ENCODE results near the gene PIAS2. TPM values are rescaled to one million over a fixed set of nuclear protein-coding genes. Genes with fewer than 3 reads are reported as not detected.
"Not testable (repeated sequence)": the region's sequence is repeated elsewhere in the genome, so short reads cannot be mapped to it uniquely, and the experiment has no call there.

Gene PIAS2
- polyA plus RNA-seq, 4 donors, result 2.5 to 11.9 (median 4.4) TPM

GRCh38 chr18:46814399-46814798 is 102.9 kb downstream of the PIAS2 start:
- Histone ChIP-seq H3K9me3 (ENCODE audit: control insufficient read depth in 2 of 2, insufficient read depth in 1 of 2, low read depth in 1 of 2, low read length in 1 of 2) (no peaks in the 10 kb centered on the region), H3K36me3 (ENCODE audit: control insufficient read depth in 3 of 3, insufficient read depth in 2 of 3, low read depth in 1 of 3, low read length in 3 of 3) (peaks cover 0 to 2% (median 0%) of the 10 kb centered on the region in 3 donors), H3K4me1 (ENCODE audit: control insufficient read depth in 3 of 3, insufficient read depth in 2 of 3, low read depth in 1 of 3, low read length in 2 of 3) (no peaks in the 10 kb centered on the region), H3K27me3 (ENCODE audit: control insufficient read depth in 3 of 3, insufficient read depth in 3 of 3, low read length in 3 of 3) (no peaks in the 10 kb centered on the region), H3K27ac (ENCODE audit: low read depth in 1 of 3, low read length in 2 of 3) (no peak overlapping the region), H3K4me3 (ENCODE audit: low read depth in 1 of 3, low read length in 3 of 3) (no peak overlapping the region)
- FAIRE-seq (no peak), DNase-seq (no peak)
- 89 to 96% (median 90%) methylated on average over 4 of the region's 4 CpGs for WGBS, 3 donors

GRCh38 chr18:46812311-46812710 is 105.0 kb downstream of the PIAS2 start:
- Histone ChIP-seq H3K36me3 (ENCODE audit: control insufficient read depth in 3 of 3, insufficient read depth in 2 of 3, low read depth in 1 of 3, low read length in 3 of 3) (peaks cover 0 to 2% (median 0%) of the 10 kb centered on the region in 3 donors), H3K4me3 (ENCODE audit: low read depth in 1 of 3, low read length in 3 of 3) (no peak overlapping the region), H3K9me3 (ENCODE audit: control insufficient read depth in 2 of 2, insufficient read depth in 1 of 2, low read depth in 1 of 2, low read length in 1 of 2) (no peaks in the 10 kb centered on the region), H3K4me1 (ENCODE audit: control insufficient read depth in 3 of 3, insufficient read depth in 2 of 3, low read depth in 1 of 3, low read length in 2 of 3) (no peaks in the 10 kb centered on the region), H3K27me3 (ENCODE audit: control insufficient read depth in 3 of 3, insufficient read depth in 3 of 3, low read length in 3 of 3) (no peaks in the 10 kb centered on the region), H3K27ac (ENCODE audit: low read depth in 1 of 3, low read length in 2 of 3) (no peak overlapping the region)
- DNase-seq (no peak), FAIRE-seq (no peak)
- 77 to 82% (median 79%) methylated on average over 2 of the region's 2 CpGs for WGBS, 3 donors

GRCh38 chr18:46810481-46811000 is 106.8 kb downstream of the PIAS2 start:
- Histone ChIP-seq H3K4me3 (ENCODE audit: low read depth in 1 of 3, low read length in 3 of 3) (no peak overlapping the region), H3K9me3 (ENCODE audit: control insufficient read depth in 2 of 2, insufficient read depth in 1 of 2, low read depth in 1 of 2, low read length in 1 of 2) (no peaks in the 10 kb centered on the region), H3K27ac (ENCODE audit: low read depth in 1 of 3, low read length in 2 of 3) (no peak overlapping the region), H3K27me3 (ENCODE audit: control insufficient read depth in 3 of 3, insufficient read depth in 3 of 3, low read length in 3 of 3) (no peaks in the 10 kb centered on the region), H3K36me3 (ENCODE audit: control insufficient read depth in 3 of 3, insufficient read depth in 2 of 3, low read depth in 1 of 3, low read length in 3 of 3) (peaks cover 0 to 2% (median 0%) of the 10 kb centered on the region in 3 donors), H3K4me1 (ENCODE audit: control insufficient read depth in 3 of 3, insufficient read depth in 2 of 3, low read depth in 1 of 3, low read length in 2 of 3) (no peaks in the 10 kb centered on the region)
- FAIRE-seq (no peak), DNase-seq (no peak)
- WGBS, 3 donors, result 81 to 91% (median 87%) methylated on average over 2 of the region's 2 CpGs

GRCh38 chr18:46809145-46809544 is 108.2 kb downstream of the PIAS2 start:
- no peak for FAIRE-seq
- WGBS, 3 donors, result 87 to 94% (median 93%) methylated on average over 5 of the region's 5 CpGs

GRCh38 chr18:46795945-46796344 is 121.4 kb downstream of the PIAS2 start:
- not testable (repeated sequence) for DNase-seq; H3K27ac ChIP-seq (ENCODE audit: low read depth in 1 of 3, low read length in 2 of 3); H3K27me3 ChIP-seq (ENCODE audit: control insufficient read depth in 3 of 3, insufficient read depth in 3 of 3, low read length in 3 of 3); H3K9me3 ChIP-seq (ENCODE audit: control insufficient read depth in 2 of 2, insufficient read depth in 1 of 2, low read depth in 1 of 2, low read length in 1 of 2); H3K4me3 ChIP-seq (ENCODE audit: low read depth in 1 of 3, low read length in 3 of 3); FAIRE-seq; H3K4me1 ChIP-seq (ENCODE audit: control insufficient read depth in 3 of 3, insufficient read depth in 2 of 3, low read depth in 1 of 3, low read length in 2 of 3); H3K36me3 ChIP-seq (ENCODE audit: control insufficient read depth in 3 of 3, insufficient read depth in 2 of 3, low read depth in 1 of 3, low read length in 3 of 3)
- 91 to 96% (median 92%) methylated on average over 6 of the region's 6 CpGs for WGBS, 3 donors

More at GRCh38 chr18:46809145-46809544, 108.2 kb downstream of the PIAS2 start:
- Histone ChIP-seq H3K36me3 (ENCODE audit: control insufficient read depth in 3 of 3, insufficient read depth in 2 of 3, low read depth in 1 of 3, low read length in 3 of 3) (peaks cover 0 to 2% (median 0%) of the 10 kb centered on the region in 3 donors), H3K27me3 (ENCODE audit: control insufficient read depth in 3 of 3, insufficient read depth in 3 of 3, low read length in 3 of 3) (no peaks in the 10 kb centered on the region), H3K27ac (ENCODE audit: low read depth in 1 of 3, low read length in 2 of 3) (no peak overlapping the region), H3K9me3 (ENCODE audit: control insufficient read depth in 2 of 2, insufficient read depth in 1 of 2, low read depth in 1 of 2, low read length in 1 of 2) (no peaks in the 10 kb centered on the region), H3K4me1 (ENCODE audit: control insufficient read depth in 3 of 3, insufficient read depth in 2 of 3, low read depth in 1 of 3, low read length in 2 of 3) (no peaks in the 10 kb centered on the region), H3K4me3 (ENCODE audit: low read depth in 1 of 3, low read length in 3 of 3) (no peak overlapping the region)
- no peak for DNase-seq

GRCh38 chr18:46794607-46795006 is 122.7 kb downstream of the PIAS2 start:
- Histone ChIP-seq H3K27ac (ENCODE audit: low read depth in 1 of 3, low read length in 2 of 3) (no peak overlapping the region), H3K27me3 (ENCODE audit: control insufficient read depth in 3 of 3, insufficient read depth in 3 of 3, low read length in 3 of 3) (no peaks in the 10 kb centered on the region), H3K4me3 (ENCODE audit: low read depth in 1 of 3, low read length in 3 of 3) (no peak overlapping the region), H3K36me3 (ENCODE audit: control insufficient read depth in 3 of 3, insufficient read depth in 2 of 3, low read depth in 1 of 3, low read length in 3 of 3) (no peaks in the 10 kb centered on the region), H3K4me1 (ENCODE audit: control insufficient read depth in 3 of 3, insufficient read depth in 2 of 3, low read depth in 1 of 3, low read length in 2 of 3) (no peaks in the 10 kb centered on the region), H3K9me3 (ENCODE audit: control insufficient read depth in 2 of 2, insufficient read depth in 1 of 2, low read depth in 1 of 2, low read length in 1 of 2) (no peaks in the 10 kb centered on the region)
- FAIRE-seq, result no peak
- WGBS, 3 donors, result 63 to 80% (median 74%) methylated on average over 1 of the region's 1 CpG
- no peak for DNase-seq

GRCh38 chr18:46793565-46793964 is 123.7 kb downstream of the PIAS2 start:
- no peak for DNase-seq
- no peak for FAIRE-seq
- no peak overlapping the region for H3K4me3 ChIP-seq (ENCODE audit: low read depth in 1 of 3, low read length in 3 of 3)

GRCh38 chr18:46789088-46789487 is 128.2 kb downstream of the PIAS2 start:
- H3K27me3 ChIP-seq (ENCODE audit: control insufficient read depth in 3 of 3, insufficient read depth in 3 of 3, low read length in 3 of 3), result no peaks in the 10 kb centered on the region
- H3K36me3 ChIP-seq (ENCODE audit: control insufficient read depth in 3 of 3, insufficient read depth in 2 of 3, low read depth in 1 of 3, low read length in 3 of 3), result no peaks in the 10 kb centered on the region
- WGBS, 3 donors, result 87 to 90% (median 88%) methylated on average over 4 of the region's 4 CpGs

More at GRCh38 chr18:46793565-46793964, 123.7 kb downstream of the PIAS2 start:
- no peaks in the 10 kb centered on the region for H3K36me3 ChIP-seq (ENCODE audit: control insufficient read depth in 3 of 3, insufficient read depth in 2 of 3, low read depth in 1 of 3, low read length in 3 of 3)
- H3K27ac ChIP-seq (ENCODE audit: low read depth in 1 of 3, low read length in 2 of 3), result no peak overlapping the region
- H3K27me3 ChIP-seq (ENCODE audit: control insufficient read depth in 3 of 3, insufficient read depth in 3 of 3, low read length in 3 of 3), result no peaks in the 10 kb centered on the region
- H3K9me3 ChIP-seq (ENCODE audit: control insufficient read depth in 2 of 2, insufficient read depth in 1 of 2, low read depth in 1 of 2, low read length in 1 of 2), result no peaks in the 10 kb centered on the region
- WGBS, 3 donors, result 69 to 76% (median 71%) methylated on average over 3 of the region's 3 CpGs
- H3K4me1 ChIP-seq (ENCODE audit: control insufficient read depth in 3 of 3, insufficient read depth in 2 of 3, low read depth in 1 of 3, low read length in 2 of 3), result no peaks in the 10 kb centered on the region

GRCh38 chr18:46787674-46788073 is 129.6 kb downstream of the PIAS2 start:
- Histone ChIP-seq H3K4me3 (ENCODE audit: low read depth in 1 of 3, low read length in 3 of 3) (no peak overlapping the region), H3K36me3 (ENCODE audit: control insufficient read depth in 3 of 3, insufficient read depth in 2 of 3, low read depth in 1 of 3, low read length in 3 of 3) (no peaks in the 10 kb centered on the region), H3K4me1 (ENCODE audit: control insufficient read depth in 3 of 3, insufficient read depth in 2 of 3, low read depth in 1 of 3, low read length in 2 of 3) (no peaks in the 10 kb centered on the region), H3K27ac (ENCODE audit: low read depth in 1 of 3, low read length in 2 of 3) (no peak overlapping the region), H3K27me3 (ENCODE audit: control insufficient read depth in 3 of 3, insufficient read depth in 3 of 3, low read length in 3 of 3) (no peaks in the 10 kb centered on the region), H3K9me3 (ENCODE audit: control insufficient read depth in 2 of 2, insufficient read depth in 1 of 2, low read depth in 1 of 2, low read length in 1 of 2) (peaks cover 0 to 6% of the 10 kb centered on the region in 2 donors)
- DNase-seq (no peak), FAIRE-seq (no peak)
- whole genome bisulfite sequencing, 3 donors, result 67 to 78% (median 71%) methylated on average over 3 of the region's 3 CpGs

More at GRCh38 chr18:46789088-46789487, 128.2 kb downstream of the PIAS2 start:
- H3K4me1 ChIP-seq (ENCODE audit: control insufficient read depth in 3 of 3, insufficient read depth in 2 of 3, low read depth in 1 of 3, low read length in 2 of 3), result no peaks in the 10 kb centered on the region
- no peak for DNase-seq
- peaks cover 0 to 6% of the 10 kb centered on the region in 2 donors for H3K9me3 ChIP-seq (ENCODE audit: control insufficient read depth in 2 of 2, insufficient read depth in 1 of 2, low read depth in 1 of 2, low read length in 1 of 2)
- no peak overlapping the region for H3K27ac ChIP-seq (ENCODE audit: low read depth in 1 of 3, low read length in 2 of 3)
- FAIRE-seq, result no peak
- H3K4me3 ChIP-seq (ENCODE audit: low read depth in 1 of 3, low read length in 3 of 3), result no peak overlapping the region
